ENCODE data around the gene GFAP.

GFAP gene

GRCh38 chr17:44914698-44915271, 515 bp downstream of the GFAP start:
- no peak for DNase-seq

GRCh38 chr17:44914148-44914547, 1.2 kb downstream of the GFAP start:
- no peak for DNase-seq

- no peak for DNase-seq
These were observed 1.6 kb downstream of the GFAP start for GRCh38 chr17:44913676-44914075.

GRCh38 chr17:44912763-44913544, 2.3 kb downstream of the GFAP start:
- no peak for DNase-seq

GRCh38 chr17:44911133-44912001, 3.9 kb downstream of the GFAP start:
- DNase-seq, result peak; percentile 41

GRCh38 chr17:44910231-44911106, 4.8 kb downstream of the GFAP start:
- DNase-seq, result no peak

GRCh38 chr17:44909681-44910144, 5.6 kb downstream of the GFAP start:
- DNase-seq, result no peak

GRCh38 chr17:44908761-44909326, 6.5 kb downstream of the GFAP start:
- DNase-seq, result no peak

GRCh38 chr17:44907729-44908470, 7.4 kb downstream of the GFAP start:
- DNase-seq, result no peak

GRCh38 chr17:44906763-44907728, 8.3 kb downstream of the GFAP start:
- DNase-seq, result no peak

- DNase-seq, result no peak
These were observed 9.2 kb downstream of the GFAP start for GRCh38 chr17:44906010-44906646.

- DNase-seq, result no peak
These were observed 10.0 kb downstream of the GFAP start for GRCh38 chr17:44905006-44906000.

- DNase-seq, result no peak
These were observed 11.0 kb downstream of the GFAP start for GRCh38 chr17:44904001-44904984.

GRCh38 chr17:44903012-44903685, 12.2 kb downstream of the GFAP start:
- DNase-seq, result no peak

- DNase-seq, result no peak
These were observed 13.1 kb downstream of the GFAP start for GRCh38 chr17:44902135-44902760.

All from right kidney (tissue), 1 donor.